D721Med (cell line): ENCODE results near the gene ZNF692.

ENCODE experiments used
- DNase-seq: peaks from one replicate; pipeline ENCODE4 v3.0.0; 2011; ENCODE audit warnings: low spot score; ENCODE audit not compliant: insufficient read length
- FAIRE-seq: peaks from 2 replicates; lab custom pipeline; 2011; peaks lifted over from hg19 to GRCh38; lab: Jason Lieb, UNC
- CTCF ChIP-seq: IDR thresholded peaks from 2 replicates; pipeline ENCODE4 v1.5.1; 2012; ENCODE audit warnings: mild to moderate bottlenecking, control low read depth; ENCODE audit not compliant: insufficient read depth; ENCODE audit errors: missing control alignments

Gene ZNF692

GRCh38 chr1:248861616-248862015, 2.7 kb upstream of the ZNF692 start:
- no peak for TF ChIP-seq CTCF
- FAIRE-seq (no peak), DNase-seq (no peak)

- no peak for TF ChIP-seq CTCF
- FAIRE-seq (no peak), DNase-seq (no peak)
These were observed 1.1 kb upstream of the ZNF692 start for GRCh38 chr1:248860007-248860406.

GRCh38 chr1:248858096-248858890, 592 bp downstream of the ZNF692 start:
- FAIRE-seq (no peak), DNase-seq (no peak)
- peak; percentile 58 for TF ChIP-seq CTCF

GRCh38 chr1:248857749-248858095, 1.2 kb downstream of the ZNF692 start:
- TF ChIP-seq CTCF, result no peak
- DNase-seq (no peak), FAIRE-seq (no peak)

GRCh38 chr1:248857201-248857600, 1.7 kb downstream of the ZNF692 start:
- TF ChIP-seq CTCF, result no peak
- no peak for DNase-seq
- FAIRE-seq, result no peak

- no peak for TF ChIP-seq CTCF
- no peak for DNase-seq
- FAIRE-seq, result no peak
These were observed 2.7 kb downstream of the ZNF692 start for GRCh38 chr1:248856176-248856575.

- DNase-seq (no peak), FAIRE-seq (no peak)
- no peak for TF ChIP-seq CTCF
These were observed 3.3 kb downstream of the ZNF692 start for GRCh38 chr1:248855580-248855979.
